ENCODE measurements around the gene SPAG16.

GRCh38 chr2:213669657-213670056 is 385.4 kb downstream of the SPAG16 start:
- TF ChIP-seq TAF1 (IDR thresholded peaks at IDR 0.05; ENCODE audit: low read depth) (no peak), CEBPB (IDR thresholded peaks at IDR 0.05) (no peak), EGR1 (IDR thresholded peaks at IDR 0.05) (no peak), NFIC (IDR thresholded peaks at IDR 0.05) (no peak), REST (IDR thresholded peaks at IDR 0.05; ENCODE audit: low read depth) (no peak), EP300 (IDR thresholded peaks at IDR 0.05; ENCODE audit: borderline replicate concordance) (no peak), RAD21 (IDR thresholded peaks at IDR 0.05; ENCODE audit: low read depth) (no peak), TEAD4 (IDR thresholded peaks at IDR 0.05) (no peak), TCF12 (IDR thresholded peaks at IDR 0.05; ENCODE audit: low read depth) (no peak), CREB1 (IDR thresholded peaks at IDR 0.05; ENCODE audit: low read depth) (no peak), ZBTB7A (IDR thresholded peaks at IDR 0.05; ENCODE audit: low read depth) (no peak), YY1 (IDR thresholded peaks at IDR 0.05; ENCODE audit: low read depth) (no peak), FOXM1 (IDR thresholded peaks at IDR 0.05; ENCODE audit: borderline replicate concordance, low read depth) (no peak)

Measured in Ishikawa (cell line).